Measurements from ENCODE around the gene EEF1AKMT1.
"Not testable (repeated sequence)": the region's sequence is repeated elsewhere in the genome, so short reads cannot be mapped to it uniquely, and the experiment has no call there.

EEF1AKMT1 gene

GRCh38 chr13:20689291-20689690 lies 84.5 kb downstream of the EEF1AKMT1 start:
- no peak for DNase-seq

GRCh38 chr13:20686863-20687579 lies 86.7 kb downstream of the EEF1AKMT1 start:
- DNase-seq: no peak

GRCh38 chr13:20686167-20686566 lies 87.6 kb downstream of the EEF1AKMT1 start:
- no peak for DNase-seq

GRCh38 chr13:20685092-20685491 lies 88.7 kb downstream of the EEF1AKMT1 start:
- no peak for DNase-seq

GRCh38 chr13:20684546-20684945 lies 89.2 kb downstream of the EEF1AKMT1 start:
- DNase-seq: no peak

- no peak for DNase-seq
Observed at GRCh38 chr13:20684041-20684440, 89.7 kb downstream of the EEF1AKMT1 start.

- DNase-seq: no peak
Observed at GRCh38 chr13:20682061-20682460, 91.7 kb downstream of the EEF1AKMT1 start.

- DNase-seq: not testable (repeated sequence)
Observed at GRCh38 chr13:20681481-20681880, 92.3 kb downstream of the EEF1AKMT1 start.

- DNase-seq: no peak
Observed at GRCh38 chr13:20680416-20681080, 93.2 kb downstream of the EEF1AKMT1 start.

GRCh38 chr13:20679879-20680278 lies 93.9 kb downstream of the EEF1AKMT1 start:
- DNase-seq: no peak

Measured in suppressor macrophage treated with lipopolysaccharide for 4 hours (primary cell).